Measurements from ENCODE around the gene TGM5. TPM values are rescaled to one million over a fixed set of nuclear protein-coding genes. Genes with fewer than 3 reads are reported as not detected.

TGM5 gene
- total RNA-seq, 1 experiment from 2014 or later: 0.39 TPM

DNA sequence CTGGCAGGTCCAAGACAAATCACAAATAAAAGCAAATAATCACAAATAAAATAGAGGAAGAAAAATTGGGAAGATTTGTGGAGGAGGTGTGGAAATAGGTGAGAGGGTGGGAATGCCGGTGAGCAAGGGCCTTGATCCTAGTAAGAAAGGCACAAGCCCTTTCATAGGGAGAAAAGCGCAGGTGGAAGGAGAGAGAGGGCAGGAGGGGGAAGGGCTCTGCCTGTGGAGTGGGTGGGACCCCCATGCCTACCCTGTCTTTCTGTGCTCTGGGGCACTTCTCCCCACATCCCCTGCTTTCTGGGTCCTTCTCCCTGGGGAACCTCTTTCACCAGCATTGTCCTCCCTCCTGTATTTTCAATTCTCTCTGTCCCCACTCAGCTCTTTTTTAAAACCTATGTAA is 711 bp upstream of the TGM5 start:
- BruUV-seq (replicated peaks): no TSS peak
- Histone ChIP-seq H3K4me2 (peak overlapping the region; percentile 69), H3F3A (ENCODE audit: insufficient read depth, low read depth) (peaks cover 16% of the 10 kb centered on the region; the same call in 1 of the 2 replicates), H3K27me3 (ENCODE audit: insufficient read depth, low read depth) (no peaks in the 10 kb centered on the region), H2AFZ (no peak overlapping the region), H3K9me2 (ENCODE audit: insufficient read depth) (no peaks in the 10 kb centered on the region), H3K27ac (peak overlapping the region; percentile 69), H3K36me3 (ENCODE audit: low read depth) (no peaks in the 10 kb centered on the region), H4K20me1 (ENCODE audit: insufficient read depth) (no peaks in the 10 kb centered on the region), H3K4me1 (replicated peaks; ENCODE audit: insufficient read depth) (peaks cover 25% of the 10 kb centered on the region), H3K4me3 (peak overlapping the region; percentile 24; the same call in 1 of the 2 replicates), H3K79me2 (ENCODE audit: low read depth) (no peaks in the 10 kb centered on the region), H3K9me3 (ENCODE audit: insufficient read depth, low read depth) (no peaks in the 10 kb centered on the region)
- POLR2A ChIA-PET (ENCODE audit: unreplicated experiment): no interaction called here
- TF ChIP-seq EZH2 (IDR thresholded peaks at IDR 0.05; ENCODE audit: low read depth): no peak
- TF ChIP-seq, protein P1, sequence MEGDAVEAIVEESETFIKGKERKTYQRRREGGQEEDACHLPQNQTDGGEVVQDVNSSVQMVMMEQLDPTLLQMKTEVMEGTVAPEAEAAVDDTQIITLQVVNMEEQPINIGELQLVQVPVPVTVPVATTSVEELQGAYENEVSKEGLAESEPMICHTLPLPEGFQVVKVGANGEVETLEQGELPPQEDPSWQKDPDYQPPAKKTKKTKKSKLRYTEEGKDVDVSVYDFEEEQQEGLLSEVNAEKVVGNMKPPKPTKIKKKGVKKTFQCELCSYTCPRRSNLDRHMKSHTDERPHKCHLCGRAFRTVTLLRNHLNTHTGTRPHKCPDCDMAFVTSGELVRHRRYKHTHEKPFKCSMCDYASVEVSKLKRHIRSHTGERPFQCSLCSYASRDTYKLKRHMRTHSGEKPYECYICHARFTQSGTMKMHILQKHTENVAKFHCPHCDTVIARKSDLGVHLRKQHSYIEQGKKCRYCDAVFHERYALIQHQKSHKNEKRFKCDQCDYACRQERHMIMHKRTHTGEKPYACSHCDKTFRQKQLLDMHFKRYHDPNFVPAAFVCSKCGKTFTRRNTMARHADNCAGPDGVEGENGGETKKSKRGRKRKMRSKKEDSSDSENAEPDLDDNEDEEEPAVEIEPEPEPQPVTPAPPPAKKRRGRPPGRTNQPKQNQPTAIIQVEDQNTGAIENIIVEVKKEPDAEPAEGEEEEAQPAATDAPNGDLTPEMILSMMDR (conservative IDR thresholded peaks at IDR 0.05): no peak
- no peak for DNase-seq
- CTCF ChIA-PET: interaction anchor here (1.3 kb wide), 1 partner anchor 42 kb away, joined by 7 read pairs; no protein-coding TSS in a partner anchor
- intact Hi-C loops (cut with micrococcal nuclease; ENCODE audit: unreplicated experiment): no loop called here

DNA sequence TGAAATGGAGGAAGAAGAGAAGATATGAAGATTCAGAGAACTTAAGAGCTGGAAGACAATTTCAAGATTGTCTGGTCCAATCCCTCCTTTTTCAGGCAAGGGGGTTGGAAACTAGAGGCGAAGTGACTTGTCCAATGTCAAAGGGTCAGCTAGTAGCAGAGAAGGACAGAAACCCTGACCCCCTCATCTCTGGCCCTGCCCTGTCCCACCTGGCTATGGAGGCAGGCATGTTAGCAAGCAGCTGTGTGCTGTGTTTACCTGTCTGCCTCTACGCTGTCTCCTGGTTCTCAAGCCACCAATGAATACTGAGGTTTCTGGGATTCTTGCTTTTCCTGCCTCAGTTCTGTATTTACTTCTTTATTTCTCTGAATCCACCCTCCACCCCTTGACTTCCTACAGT is 342 bp downstream of the TGM5 start:
- intact Hi-C loops (cut with micrococcal nuclease; ENCODE audit: unreplicated experiment): no loop called here
- Histone ChIP-seq H3K4me3 (peak overlapping the region; percentile 40), H3K36me3 (ENCODE audit: low read depth) (no peaks in the 10 kb centered on the region), H3K4me1 (replicated peaks; ENCODE audit: insufficient read depth) (peaks cover 25% of the 10 kb centered on the region), H4K20me1 (ENCODE audit: insufficient read depth) (no peaks in the 10 kb centered on the region), H3K27me3 (ENCODE audit: insufficient read depth, low read depth) (no peaks in the 10 kb centered on the region), H3F3A (ENCODE audit: insufficient read depth, low read depth) (peaks cover 16% of the 10 kb centered on the region; the same call in 1 of the 2 replicates), H2AFZ (no peak overlapping the region), H3K79me2 (ENCODE audit: low read depth) (no peaks in the 10 kb centered on the region), H3K4me2 (peak overlapping the region; percentile 69), H3K9me3 (ENCODE audit: insufficient read depth, low read depth) (no peaks in the 10 kb centered on the region), H3K27ac (peak overlapping the region; percentile 69), H3K9me2 (ENCODE audit: insufficient read depth) (no peaks in the 10 kb centered on the region)
- no peak for DNase-seq
- no peak for TF ChIP-seq EZH2 (IDR thresholded peaks at IDR 0.05; ENCODE audit: low read depth)
- TF ChIP-seq, protein P1 (conservative IDR thresholded peaks at IDR 0.05): no peak
- POLR2A ChIA-PET (ENCODE audit: unreplicated experiment): no interaction called here
- CTCF ChIA-PET: interaction anchor here (1.3 kb wide), 1 partner anchor 41 kb away, joined by 7 read pairs; no protein-coding TSS in a partner anchor
- no TSS peak for BruUV-seq (replicated peaks)

DNA sequence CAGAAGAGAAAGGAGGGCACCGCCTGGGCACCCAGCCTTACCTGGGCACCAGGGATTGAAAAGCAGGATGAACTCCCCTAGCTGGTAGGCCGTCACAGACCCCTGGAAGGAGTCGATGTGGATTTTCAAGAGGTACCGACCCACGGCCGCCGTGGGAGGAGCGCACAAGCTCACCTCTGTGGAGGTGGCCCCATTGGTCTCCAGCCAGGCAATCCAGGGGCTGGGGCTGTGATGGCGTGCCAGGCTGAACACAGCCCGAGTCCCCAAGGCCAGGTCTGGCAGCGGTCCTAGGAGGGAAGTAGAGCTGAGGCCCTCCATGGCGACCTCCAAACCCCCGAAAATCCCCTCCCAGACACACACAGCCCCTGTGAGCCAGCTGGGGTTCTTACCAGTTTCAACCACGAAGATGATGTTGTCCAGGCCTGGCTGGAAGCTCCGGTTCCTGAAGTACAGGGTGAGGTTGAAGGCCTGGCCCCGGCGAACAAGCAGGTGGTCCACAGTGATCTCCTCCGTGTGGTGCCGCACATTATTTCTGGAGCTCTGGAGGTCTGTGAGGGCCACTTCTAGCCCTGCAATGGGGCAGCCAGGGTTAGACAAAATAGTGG is 6.6 kb downstream of the TGM5 start:
- intact Hi-C loops (cut with micrococcal nuclease; ENCODE audit: unreplicated experiment): no loop called here
- POLR2A ChIA-PET (ENCODE audit: unreplicated experiment): no interaction called here
- 0 out of 2 replicates have a peak, but pooled peaks cover 2% of the 10 kb centered on the region for H3F3A ChIP-seq (ENCODE audit: insufficient read depth, low read depth)
- H2AFZ ChIP-seq: no peak overlapping the region
- H3K36me3 ChIP-seq (ENCODE audit: low read depth): no peaks in the 10 kb centered on the region
- no peaks in the 10 kb centered on the region for H3K4me1 ChIP-seq (replicated peaks; ENCODE audit: insufficient read depth)
- no peaks in the 10 kb centered on the region for H3K9me3 ChIP-seq (ENCODE audit: insufficient read depth, low read depth)
- H3K4me3 ChIP-seq: no peak overlapping the region
- no peak overlapping the region for H3K4me2 ChIP-seq
- no peak for DNase-seq
- H3K27ac ChIP-seq: no peak overlapping the region
- CTCF ChIA-PET: no interaction called here
- TF ChIP-seq, protein P1 (conservative IDR thresholded peaks at IDR 0.05): no peak
- TF ChIP-seq EZH2 (IDR thresholded peaks at IDR 0.05; ENCODE audit: low read depth): no peak
- H3K79me2 ChIP-seq (ENCODE audit: low read depth): no peaks in the 10 kb centered on the region
- H3K9me2 ChIP-seq (ENCODE audit: insufficient read depth): no peaks in the 10 kb centered on the region
- no peaks in the 10 kb centered on the region for H3K27me3 ChIP-seq (ENCODE audit: insufficient read depth, low read depth)
- H4K20me1 ChIP-seq (ENCODE audit: insufficient read depth): no peaks in the 10 kb centered on the region
- BruUV-seq (replicated peaks): no TSS peak

Measured in PC-9 (cell line).